Measurements from ENCODE around the gene TTLL11.

- no peak for TF ChIP-seq EZH2phosphoT487 (IDR thresholded peaks at IDR 0.05; ENCODE audit: insufficient read depth, low read depth)
- no peak for TF ChIP-seq EZH2 (IDR thresholded peaks at IDR 0.05; ENCODE audit: insufficient read depth, poor library complexity, severe bottlenecking)
Observed at GRCh38 chr9:121937240-121937639, 155.9 kb downstream of the TTLL11 start.
